Measurements from ENCODE around the gene NYAP2.

DNA sequence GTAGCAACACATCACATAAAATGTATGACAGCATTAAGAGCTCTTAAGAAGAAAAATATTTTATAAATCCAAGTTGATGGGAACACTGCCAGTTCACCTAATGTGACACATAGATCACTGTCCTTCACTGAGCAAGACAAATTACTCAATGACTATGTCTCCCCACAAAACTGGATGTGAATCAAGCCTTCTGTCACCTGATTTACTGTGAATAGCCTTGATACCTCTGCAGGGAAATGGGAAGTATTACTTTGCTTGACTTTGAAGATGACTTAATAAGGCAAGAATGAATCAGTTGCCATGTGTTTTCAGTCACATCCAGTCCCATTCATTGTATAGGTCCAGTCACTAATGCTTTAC, 94.6 kb downstream of the NYAP2 start:
- TF ChIP-seq, protein P1, sequence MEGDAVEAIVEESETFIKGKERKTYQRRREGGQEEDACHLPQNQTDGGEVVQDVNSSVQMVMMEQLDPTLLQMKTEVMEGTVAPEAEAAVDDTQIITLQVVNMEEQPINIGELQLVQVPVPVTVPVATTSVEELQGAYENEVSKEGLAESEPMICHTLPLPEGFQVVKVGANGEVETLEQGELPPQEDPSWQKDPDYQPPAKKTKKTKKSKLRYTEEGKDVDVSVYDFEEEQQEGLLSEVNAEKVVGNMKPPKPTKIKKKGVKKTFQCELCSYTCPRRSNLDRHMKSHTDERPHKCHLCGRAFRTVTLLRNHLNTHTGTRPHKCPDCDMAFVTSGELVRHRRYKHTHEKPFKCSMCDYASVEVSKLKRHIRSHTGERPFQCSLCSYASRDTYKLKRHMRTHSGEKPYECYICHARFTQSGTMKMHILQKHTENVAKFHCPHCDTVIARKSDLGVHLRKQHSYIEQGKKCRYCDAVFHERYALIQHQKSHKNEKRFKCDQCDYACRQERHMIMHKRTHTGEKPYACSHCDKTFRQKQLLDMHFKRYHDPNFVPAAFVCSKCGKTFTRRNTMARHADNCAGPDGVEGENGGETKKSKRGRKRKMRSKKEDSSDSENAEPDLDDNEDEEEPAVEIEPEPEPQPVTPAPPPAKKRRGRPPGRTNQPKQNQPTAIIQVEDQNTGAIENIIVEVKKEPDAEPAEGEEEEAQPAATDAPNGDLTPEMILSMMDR (IDR thresholded peaks at IDR 0.05), result no peak
- TF ChIP-seq POLR2A (IDR thresholded peaks at IDR 0.05), result no peak

All from uterus (tissue), 2 donors.